Activated T-helper 17 cell treated with anti-CD3 and anti-CD28 coated beads, Interleukin-2, amount 50 U/mL, for 72 hours (primary cell): ENCODE data around the gene SLC6A4. TPM values are rescaled to one million over a fixed set of nuclear protein-coding genes. Genes with fewer than 3 reads are reported as not detected.

ENCODE experiments used
- ATAC-seq: fragments of 150-1000 bp; cut with Tn5 transposase; replicated peaks from 2 replicates; pipeline ENCODE4 v1.10.0; 2021; ENCODE audit warnings: mild to moderate bottlenecking, moderate library complexity
- H3K27ac Mint-ChIP-seq: one replicate; pipeline ENCODE4 v1.8.0; 2022; ENCODE audit warnings: mixed read lengths
- H3K27me3 Mint-ChIP-seq: one replicate; pipeline ENCODE4 v1.8.0; 2022; ENCODE audit warnings: mixed read lengths
- H3K36me3 Mint-ChIP-seq: one replicate; pipeline ENCODE4 v1.8.0; 2022; ENCODE audit warnings: low read depth, mild to moderate bottlenecking, mixed read lengths
- H3K4me1 Mint-ChIP-seq: one replicate; pipeline ENCODE4 v1.8.0; 2022; ENCODE audit warnings: mixed read lengths
- H3K4me3 Mint-ChIP-seq: one replicate; pipeline ENCODE4 v1.8.0; 2022; ENCODE audit warnings: mild to moderate bottlenecking, mixed read lengths
- H3K9me3 Mint-ChIP-seq: one replicate; pipeline ENCODE4 v1.8.0; 2022; ENCODE audit warnings: mixed read lengths
- total RNA-seq, 2 donors: library from RNA; stranded (reverse); gene quantifications; one replicate each; pipeline ENCODE4 v1.2.3, GENCODE V29; 2022

Gene SLC6A4
- total RNA-seq, 2 donors from 2014 or later: not detected

DNA sequence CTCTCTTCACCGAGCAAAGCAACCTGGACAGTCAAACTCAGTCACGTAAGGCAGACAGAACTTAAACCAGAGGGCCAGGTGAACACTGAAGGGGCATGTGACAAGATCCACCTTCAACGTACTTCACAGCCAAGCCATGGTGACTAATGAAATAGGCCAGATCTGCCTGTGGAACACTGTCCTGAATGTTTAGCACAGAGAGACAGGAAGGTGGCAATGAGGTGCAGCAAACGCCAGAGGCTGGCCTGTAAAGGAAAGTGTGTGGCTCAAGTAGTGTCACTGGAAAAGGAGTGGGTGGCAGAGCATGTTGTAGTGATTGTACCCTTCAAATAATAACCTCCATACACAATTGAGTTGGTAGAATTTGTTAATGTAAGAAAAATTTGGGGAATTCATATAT lies 38.1 kb downstream of the SLC6A4 start:
- Mint-ChIP-seq H3K36me3 (no peaks in the 10 kb centered on the region), H3K4me1 (no peaks in the 10 kb centered on the region), H3K27me3 (no peaks in the 10 kb centered on the region), H3K4me3 (no peak overlapping the region), H3K9me3 (no peaks in the 10 kb centered on the region), H3K27ac (no peak overlapping the region)
- no peak for ATAC-seq

DNA sequence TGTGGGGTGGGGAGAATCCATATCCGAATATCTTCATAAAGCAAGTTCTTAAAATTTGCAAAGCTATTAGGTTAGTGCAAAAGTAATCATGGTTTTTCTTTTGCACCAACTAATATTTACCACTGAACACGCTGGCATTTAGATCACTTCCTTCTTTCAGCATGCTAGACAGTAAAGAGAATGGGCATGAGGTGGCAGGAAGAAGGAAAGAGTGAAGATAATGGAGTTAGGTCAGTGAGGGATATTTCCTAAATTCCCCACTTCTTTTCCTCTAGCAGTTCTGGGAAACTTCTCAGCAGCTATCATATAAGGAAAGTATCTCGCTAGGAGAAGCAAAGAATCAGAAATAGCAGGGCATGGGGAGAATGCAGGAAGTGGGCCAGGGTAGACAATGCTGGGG lies 39.0 kb downstream of the SLC6A4 start:
- no peak for ATAC-seq
- Mint-ChIP-seq H3K4me1 (no peaks in the 10 kb centered on the region), H3K27me3 (no peaks in the 10 kb centered on the region), H3K27ac (no peak overlapping the region), H3K4me3 (no peak overlapping the region), H3K9me3 (no peaks in the 10 kb centered on the region), H3K36me3 (no peaks in the 10 kb centered on the region)

DNA sequence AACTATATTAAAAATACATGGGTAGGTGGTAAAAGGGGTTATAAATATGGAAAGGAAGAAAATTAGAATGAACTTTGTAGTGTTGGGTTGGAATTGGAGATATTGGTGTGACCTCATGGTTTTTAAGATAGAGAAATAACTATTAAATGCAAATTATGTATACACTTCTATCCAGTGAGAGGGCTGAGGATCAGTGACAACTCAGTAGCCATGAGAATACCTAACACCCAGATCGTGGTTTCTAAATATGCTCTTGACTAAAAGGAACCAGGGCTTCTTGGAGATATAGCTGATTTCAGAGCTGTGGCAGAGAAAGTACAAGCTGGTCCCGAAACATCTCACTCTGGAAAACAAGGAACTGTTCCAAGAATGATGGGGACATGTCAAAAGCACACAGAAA lies 44.4 kb downstream of the SLC6A4 start:
- Mint-ChIP-seq H3K4me1 (peaks cover 5% of the 10 kb centered on the region), H3K36me3 (peaks cover 20% of the 10 kb centered on the region), H3K27ac (no peak overlapping the region), H3K27me3 (no peaks in the 10 kb centered on the region), H3K9me3 (no peaks in the 10 kb centered on the region), H3K4me3 (no peak overlapping the region)
- no peak for ATAC-seq

DNA sequence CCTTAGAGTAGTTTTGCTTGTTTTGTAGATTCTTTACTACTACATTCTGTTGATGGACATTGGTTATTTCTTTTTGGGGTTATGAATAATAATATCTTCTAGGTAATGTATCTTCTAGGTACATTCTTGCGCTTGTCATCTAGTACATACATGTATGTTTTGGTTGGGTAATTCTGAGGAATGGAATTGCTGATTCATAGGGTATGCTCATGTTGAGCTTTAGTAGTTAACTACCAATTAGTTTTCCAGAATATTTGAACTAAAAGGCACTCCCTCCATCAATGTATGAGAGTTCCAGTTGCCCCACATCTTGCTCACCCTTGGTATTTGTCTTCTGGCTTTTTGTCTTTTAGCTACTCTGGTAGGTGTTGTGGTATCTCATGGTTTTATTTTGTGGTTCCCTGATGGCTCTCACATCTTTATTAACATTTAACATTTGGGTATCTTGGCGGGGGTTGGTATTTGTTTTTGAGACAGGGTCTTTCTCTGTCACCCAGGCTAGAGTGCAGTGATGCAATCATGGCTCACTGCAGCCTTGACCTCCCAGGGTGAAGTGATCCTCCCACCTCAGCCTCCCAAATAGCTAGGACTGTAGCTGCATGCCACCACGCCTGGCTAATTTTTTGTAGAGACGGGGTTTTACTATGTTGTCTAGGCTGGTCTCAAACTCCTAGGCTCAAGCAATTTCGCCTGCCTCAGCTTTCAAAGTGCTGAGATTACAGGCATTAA lies 47.1 kb downstream of the SLC6A4 start:
- Mint-ChIP-seq H3K27ac (no peak overlapping the region), H3K9me3 (no peaks in the 10 kb centered on the region), H3K27me3 (no peaks in the 10 kb centered on the region), H3K4me1 (peaks cover 5% of the 10 kb centered on the region), H3K4me3 (no peak overlapping the region), H3K36me3 (peaks cover 46% of the 10 kb centered on the region)
- no peak for ATAC-seq

DNA sequence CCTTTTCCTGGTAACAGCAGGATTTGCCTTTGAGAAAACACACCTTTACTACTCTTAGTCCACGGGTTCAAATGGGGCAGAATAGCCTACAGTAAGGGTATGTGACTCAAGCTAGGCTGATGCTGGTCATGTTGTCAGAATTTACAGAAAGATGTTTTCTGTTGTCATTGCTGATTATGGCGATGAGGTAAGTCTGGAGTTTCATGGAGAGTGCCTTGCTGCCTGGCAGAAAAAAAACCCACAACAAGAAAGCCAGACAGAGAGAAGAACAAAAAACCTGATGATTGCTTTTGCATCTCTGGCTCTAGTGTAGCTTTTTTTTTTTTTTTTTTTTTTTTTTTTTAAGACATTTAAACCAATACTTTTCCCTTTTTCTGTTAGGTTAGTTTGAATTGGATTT lies 47.9 kb downstream of the SLC6A4 start:
- Mint-ChIP-seq H3K27me3 (no peaks in the 10 kb centered on the region), H3K27ac (no peak overlapping the region)
- no peak for ATAC-seq

DNA sequence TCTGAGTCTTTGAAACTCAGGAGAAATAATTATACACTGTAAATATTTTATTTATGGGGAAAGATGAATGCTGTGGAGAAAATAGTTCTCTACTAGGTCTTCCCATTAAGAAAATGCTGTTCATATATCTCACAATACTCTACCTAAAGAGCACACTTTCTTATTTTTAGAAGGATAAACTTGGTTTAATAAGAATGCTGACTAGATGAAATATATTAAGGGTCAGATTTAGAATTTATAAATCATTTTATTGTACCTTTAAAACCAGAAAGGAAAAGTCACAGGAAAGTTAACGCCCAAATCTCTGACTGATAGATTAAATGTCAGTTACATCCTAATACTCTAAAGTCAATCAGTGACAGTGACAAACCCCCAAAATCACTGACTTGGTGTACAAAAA lies 48.7 kb downstream of the SLC6A4 start:
- Mint-ChIP-seq H3K4me1 (peaks cover 5% of the 10 kb centered on the region), H3K4me3 (no peak overlapping the region), H3K36me3 (peaks cover 60% of the 10 kb centered on the region), H3K27ac (no peak overlapping the region), H3K27me3 (no peaks in the 10 kb centered on the region), H3K9me3 (no peaks in the 10 kb centered on the region)
- ATAC-seq: no peak

More for the DNA sequence above, 47.9 kb downstream of the SLC6A4 start:
- peaks cover 53% of the 10 kb centered on the region for H3K36me3 Mint-ChIP-seq
- H3K9me3 Mint-ChIP-seq: no peaks in the 10 kb centered on the region
- H3K4me1 Mint-ChIP-seq: peaks cover 5% of the 10 kb centered on the region
- H3K4me3 Mint-ChIP-seq: no peak overlapping the region

DNA sequence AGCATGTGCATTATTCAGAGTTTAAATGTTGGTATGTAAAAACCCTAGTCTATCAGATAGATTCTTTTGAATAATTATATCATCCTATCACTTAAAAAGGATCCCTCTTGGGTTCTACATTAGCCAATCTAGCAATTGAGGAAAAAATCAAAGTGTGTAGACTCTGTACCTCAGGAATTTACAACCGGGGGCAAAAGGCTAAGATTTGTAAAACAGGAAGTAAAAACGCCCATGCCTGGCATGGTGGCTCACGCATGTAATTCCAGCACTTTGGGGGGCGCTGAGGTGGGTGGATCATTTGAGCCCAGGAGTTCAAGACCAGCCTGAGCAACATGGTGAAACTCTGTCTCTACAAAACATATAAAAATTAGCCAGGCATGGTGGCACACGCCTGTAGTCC lies 58.6 kb downstream of the SLC6A4 start:
- peaks cover 100% of the 10 kb centered on the region for H3K36me3 Mint-ChIP-seq
- no peak overlapping the region for H3K4me3 Mint-ChIP-seq
- H3K4me1 Mint-ChIP-seq: peaks cover 5% of the 10 kb centered on the region
- H3K27ac Mint-ChIP-seq: no peak overlapping the region
- no peaks in the 10 kb centered on the region for H3K9me3 Mint-ChIP-seq
- ATAC-seq: no peak
- H3K27me3 Mint-ChIP-seq: no peaks in the 10 kb centered on the region

DNA sequence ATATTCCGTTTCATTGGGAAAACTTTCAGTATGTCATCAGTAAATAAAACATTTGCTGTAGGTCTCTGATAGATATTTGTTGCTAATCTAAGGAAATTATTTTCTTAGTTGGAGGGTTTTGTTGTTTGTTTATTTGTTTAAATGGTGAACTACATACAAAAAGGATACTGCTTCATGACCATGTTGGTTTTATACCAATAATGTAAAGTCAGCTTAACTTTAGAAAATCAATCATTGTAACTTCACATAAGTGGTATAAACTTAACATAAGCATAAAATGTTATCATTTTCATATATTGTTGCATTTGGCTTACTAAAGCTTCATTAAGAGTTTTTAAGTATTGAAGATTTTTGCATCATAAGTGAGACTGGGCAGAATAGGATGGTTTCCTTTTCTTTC lies 60.9 kb downstream of the SLC6A4 start:
- Mint-ChIP-seq H3K4me1 (peaks cover 10% of the 10 kb centered on the region), H3K36me3 (peaks cover 82% of the 10 kb centered on the region), H3K27me3 (no peaks in the 10 kb centered on the region), H3K9me3 (no peaks in the 10 kb centered on the region), H3K4me3 (no peak overlapping the region), H3K27ac (no peak overlapping the region)
- ATAC-seq: no peak

DNA sequence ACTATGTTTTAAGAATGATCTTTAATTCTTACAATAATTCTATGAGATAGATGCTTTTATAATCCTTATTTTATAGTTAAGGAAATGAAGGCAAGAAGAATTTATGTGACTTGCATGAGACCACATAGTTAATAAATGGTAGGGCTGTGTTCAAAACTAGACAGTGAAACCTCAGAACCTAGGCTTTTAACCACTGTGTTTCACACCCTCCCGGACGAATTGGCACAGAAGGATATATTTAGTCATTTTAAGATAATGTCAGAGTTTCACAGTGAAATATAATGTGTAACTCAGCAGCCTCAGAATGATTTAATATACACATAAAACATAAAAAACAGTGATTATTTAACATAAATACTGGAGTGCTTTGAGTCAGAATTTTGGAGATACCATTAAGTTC lies 61.8 kb downstream of the SLC6A4 start:
- H3K27me3 Mint-ChIP-seq: no peaks in the 10 kb centered on the region
- peaks cover 80% of the 10 kb centered on the region for H3K36me3 Mint-ChIP-seq
- H3K4me1 Mint-ChIP-seq: peaks cover 10% of the 10 kb centered on the region
- peak overlapping the region; percentile 58 for H3K27ac Mint-ChIP-seq
- H3K4me3 Mint-ChIP-seq: no peak overlapping the region
- peak; percentile 97 for ATAC-seq
- no peaks in the 10 kb centered on the region for H3K9me3 Mint-ChIP-seq

DNA sequence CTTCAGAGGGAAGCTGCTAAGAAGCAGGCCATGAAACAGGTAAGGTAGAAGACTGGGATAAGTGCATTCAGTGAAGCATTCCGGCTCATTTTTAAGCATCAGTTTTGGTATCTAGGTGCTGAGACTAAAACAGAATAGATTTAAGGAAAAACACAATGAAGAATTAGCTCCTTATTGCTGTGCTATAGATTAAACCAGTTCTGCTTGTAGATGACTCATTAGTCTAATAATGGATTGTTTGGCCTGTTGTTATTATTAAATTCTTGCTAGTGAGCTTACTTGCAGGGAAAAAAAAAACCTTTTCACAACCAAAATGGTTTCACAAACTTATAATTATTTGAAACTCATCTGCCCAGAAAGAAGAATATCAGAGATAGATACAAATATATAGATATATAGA lies 62.9 kb downstream of the SLC6A4 start:
- no peak for ATAC-seq
- H3K4me1 Mint-ChIP-seq: peaks cover 10% of the 10 kb centered on the region
- no peak overlapping the region for H3K4me3 Mint-ChIP-seq
- no peak overlapping the region for H3K27ac Mint-ChIP-seq
- H3K27me3 Mint-ChIP-seq: no peaks in the 10 kb centered on the region
- H3K9me3 Mint-ChIP-seq: no peaks in the 10 kb centered on the region
- H3K36me3 Mint-ChIP-seq: peaks cover 69% of the 10 kb centered on the region

DNA sequence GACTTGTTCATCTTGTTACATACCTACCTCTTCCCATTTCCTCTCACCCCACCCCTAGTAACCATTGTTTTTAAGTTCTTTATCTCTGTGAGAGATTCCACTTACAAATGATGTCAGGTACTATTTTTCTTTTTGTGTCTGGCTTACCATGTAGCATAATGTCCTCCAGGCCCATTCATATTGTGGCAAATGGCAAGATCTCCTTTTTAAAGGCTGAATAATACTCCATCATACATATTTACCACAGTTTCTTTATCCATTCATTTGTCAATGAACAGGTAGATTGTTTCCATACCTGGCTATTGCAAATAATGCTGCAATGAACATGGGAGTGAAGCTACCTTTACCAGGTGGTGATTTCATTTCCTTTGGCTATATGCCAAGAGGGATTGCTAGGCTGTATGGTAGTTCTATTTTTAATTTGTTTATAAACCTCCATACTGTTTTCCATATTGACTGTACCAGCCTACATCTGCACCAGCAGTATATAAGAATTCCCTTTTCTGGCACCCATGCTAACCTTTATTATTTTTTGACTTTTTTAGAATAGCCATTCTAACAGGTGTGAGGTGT lies 65.0 kb downstream of the SLC6A4 start:
- Mint-ChIP-seq H3K27me3 (no peaks in the 10 kb centered on the region), H3K27ac (peak overlapping the region; percentile 47), H3K36me3 (peaks cover 66% of the 10 kb centered on the region), H3K4me1 (peaks cover 15% of the 10 kb centered on the region), H3K4me3 (no peak overlapping the region), H3K9me3 (no peaks in the 10 kb centered on the region)
- ATAC-seq: no peak

DNA sequence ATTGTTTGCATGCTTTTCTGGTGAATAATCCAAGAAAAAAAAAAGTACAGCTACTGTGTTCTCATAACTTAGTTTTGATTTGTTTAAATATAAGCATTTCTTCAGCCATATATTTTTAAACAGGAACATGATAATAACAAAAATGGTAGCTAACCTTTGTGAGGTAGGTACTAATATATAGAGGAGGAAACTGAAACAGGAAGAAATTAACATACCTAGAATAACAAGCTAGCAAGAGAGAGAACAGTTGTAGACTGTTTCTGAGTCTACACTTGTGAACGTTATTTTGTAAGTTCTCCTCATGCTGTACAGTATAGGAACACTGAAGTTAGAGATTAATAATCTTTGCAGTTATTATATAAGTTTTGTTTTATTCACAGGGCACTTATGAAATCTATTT lies 69.5 kb downstream of the SLC6A4 start:
- no peak for ATAC-seq
- H3K4me3 Mint-ChIP-seq: no peak overlapping the region
- H3K36me3 Mint-ChIP-seq: peaks cover 64% of the 10 kb centered on the region
- H3K9me3 Mint-ChIP-seq: no peaks in the 10 kb centered on the region
- H3K4me1 Mint-ChIP-seq: peaks cover 10% of the 10 kb centered on the region
- H3K27ac Mint-ChIP-seq: no peak overlapping the region
- no peaks in the 10 kb centered on the region for H3K27me3 Mint-ChIP-seq

DNA sequence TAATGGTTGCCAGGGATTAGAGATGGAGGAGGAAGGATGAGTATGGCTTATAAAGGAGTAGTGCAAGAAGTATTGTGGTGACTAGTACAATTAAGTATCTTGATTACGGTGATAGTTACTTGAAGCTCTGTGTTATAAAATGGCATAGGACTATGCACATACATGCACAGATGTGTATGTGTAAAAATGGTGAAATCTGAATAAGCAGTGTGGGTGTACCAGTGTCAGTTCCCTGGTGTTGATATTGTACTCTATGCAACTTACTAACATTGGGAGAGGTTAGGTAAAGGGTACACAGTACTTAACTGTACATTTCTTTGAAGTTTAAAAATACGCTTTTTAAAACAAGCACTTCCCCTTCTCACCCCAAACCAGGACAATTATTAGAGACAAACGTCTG lies 70.3 kb downstream of the SLC6A4 start:
- Mint-ChIP-seq H3K4me3 (no peak overlapping the region), H3K9me3 (no peaks in the 10 kb centered on the region)

DNA sequence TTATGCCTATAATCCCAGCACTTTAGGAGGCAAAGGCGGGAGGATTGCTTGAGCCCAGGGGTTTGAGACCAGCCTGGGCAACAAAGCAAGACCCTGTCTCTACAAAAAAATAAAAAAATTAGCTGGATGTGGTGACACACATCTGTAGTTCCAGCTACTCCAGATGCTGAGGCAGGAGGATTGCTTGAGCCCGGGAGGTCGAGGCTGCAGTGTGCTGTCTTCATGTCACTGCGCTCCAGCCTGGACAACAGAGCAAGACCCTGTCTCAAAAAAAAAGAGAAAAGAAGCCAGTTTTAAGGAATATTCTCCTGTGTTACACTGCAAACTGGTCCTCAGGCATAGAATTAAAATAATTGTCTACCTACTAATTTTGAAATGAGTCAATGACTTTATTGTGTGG lies 71.0 kb downstream of the SLC6A4 start:
- H3K27me3 Mint-ChIP-seq: no peaks in the 10 kb centered on the region
- no peak for ATAC-seq
- peaks cover 78% of the 10 kb centered on the region for H3K36me3 Mint-ChIP-seq
- H3K27ac Mint-ChIP-seq: no peak overlapping the region
- H3K9me3 Mint-ChIP-seq: no peaks in the 10 kb centered on the region
- H3K4me3 Mint-ChIP-seq: no peak overlapping the region
- H3K4me1 Mint-ChIP-seq: peaks cover 10% of the 10 kb centered on the region

More for the DNA sequence above, 70.3 kb downstream of the SLC6A4 start:
- H3K36me3 Mint-ChIP-seq: peaks cover 72% of the 10 kb centered on the region
- ATAC-seq: no peak
- H3K4me1 Mint-ChIP-seq: peaks cover 11% of the 10 kb centered on the region
- H3K27ac Mint-ChIP-seq: no peak overlapping the region
- no peaks in the 10 kb centered on the region for H3K27me3 Mint-ChIP-seq

DNA sequence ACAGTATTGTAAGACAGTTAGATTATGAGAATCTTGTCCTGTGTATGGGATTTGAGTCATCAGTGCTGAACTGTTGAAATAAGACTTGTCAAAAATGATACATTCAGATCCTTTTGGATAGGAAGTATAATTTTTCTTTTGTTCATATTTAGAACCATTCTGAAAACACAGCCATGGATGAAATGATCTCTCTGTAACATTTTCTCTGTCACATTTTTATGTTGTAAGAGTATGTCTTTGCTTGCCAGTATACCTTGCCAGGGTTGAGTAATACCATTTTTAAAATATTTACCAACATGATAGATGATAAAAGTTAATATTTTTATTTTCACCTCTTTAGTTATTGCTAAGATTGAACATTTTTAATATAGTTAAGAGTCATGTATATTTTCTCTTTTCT lies 73.9 kb downstream of the SLC6A4 start:
- Mint-ChIP-seq H3K27me3 (no peaks in the 10 kb centered on the region), H3K4me3 (no peak overlapping the region), H3K9me3 (no peaks in the 10 kb centered on the region), H3K36me3 (peaks cover 93% of the 10 kb centered on the region), H3K4me1 (peaks cover 18% of the 10 kb centered on the region), H3K27ac (no peak overlapping the region)
- no peak for ATAC-seq
